Sigmoid colon (tissue), 7 donors: ENCODE results near the gene KCNG2. TPM values are rescaled to one million over a fixed set of nuclear protein-coding genes. Genes with fewer than 3 reads are reported as not detected.
A peak's percentile ranks its signal among the peaks of the same experiment; 100 is the strongest.

ENCODE experiments used
- DNase-seq: peaks from one replicate; pipeline ENCODE4 v3.0.0-alpha.2; 2019
- H3K27ac ChIP-seq, 4 donors: fragments of 200-600 bp; sonication (generic); one replicate each; pipeline ENCODE4 v1.5.1; 2016 to 2019; ENCODE audit warnings: mild to moderate bottlenecking in 1 of 4
- H3K27me3 ChIP-seq, 3 donors: fragments of 200-600 bp; sonication (generic); one replicate each; pipeline ENCODE4 v1.5.1; 2019; ENCODE audit warnings: mild to moderate bottlenecking in 1 of 3
- H3K36me3 ChIP-seq, 4 donors: fragments of 200-600 bp; sonication (generic); one replicate each; pipeline ENCODE4 v1.5.1; 2016 to 2019
- H3K4me1 ChIP-seq, 4 donors: fragments of 200-600 bp; sonication (generic); one replicate each; pipeline ENCODE4 v1.5.1; 2017 to 2019
- H3K4me3 ChIP-seq, 4 donors: fragments of 200-600 bp; sonication (generic); one replicate each; pipeline ENCODE4 v1.5.1; 2017 to 2019; ENCODE audit warnings: mild to moderate bottlenecking in 2 of 4, moderate library complexity in 1 of 4
- H3K9me3 ChIP-seq, 4 donors: fragments of 200-600 bp in 3 of 4; sonication (generic) in 3 of 4; one replicate each; pipeline versions ENCODE4 v1.5.1 to v1.6.1; 2013 to 2019
- CTCF ChIP-seq, 4 experiments: fragments of 450-650 bp in 3 of 4; fragments of 200-600 bp in 1 of 4; IDR thresholded peaks; one replicate each; pipeline ENCODE4 v1.5.1; 2016 to 2019; ENCODE audit warnings: antibody characterized with exemption in 4 of 4, mild to moderate bottlenecking in 3 of 4, moderate library complexity in 2 of 4
- EP300 ChIP-seq, 4 donors: sonication (generic); formaldehyde crosslinking; IDR thresholded peaks; one replicate each; pipeline ENCODE4 v1.6.1; 2017; ENCODE audit warnings: antibody characterized with exemption in 4 of 4
- POLR2A ChIP-seq, 2 donors: fragments of 450-650 bp; IDR thresholded peaks; one replicate each; pipeline ENCODE4 v1.6.1; 2016; ENCODE audit warnings: antibody characterized with exemption in 2 of 2, mild to moderate bottlenecking in 2 of 2, moderate library complexity in 2 of 2
- POLR2AphosphoS5 ChIP-seq, 4 donors: sonication (generic); formaldehyde crosslinking; IDR thresholded peaks; one replicate each; pipeline ENCODE4 v1.6.1; 2017; ENCODE audit warnings: antibody characterized with exemption in 4 of 4
- WGBS, 2 donors: extraction: QIAGEN DNeasy Blood & Tissue Kit; methylation state at CpG; one replicate each; pipeline ENCODE4 v1.1.7; 2013; 5-methylcytosine and 5-hydroxymethylcytosine counted together
- intact Hi-C: fragments of 100-400 bp; cut with DNase I; formaldehyde crosslinking; loops from one replicate; pipeline ENCODE4 v1.15.1; 2023
- polyA plus RNA-seq, 3 donors: library from polyadenylated mRNA; stranded (reverse); fragments of 200-250 nt; gene quantifications; one replicate each; pipeline ENCODE4 v1.2.3, GENCODE V29; 2013
- total RNA-seq, 4 donors: library from RNA; depleted of rRNA; stranded (reverse); fragments of >200 nt; gene quantifications; one replicate each; pipeline ENCODE4 v1.1.0, GENCODE V29; 2016
- donor health status: healthy with polysubstance abuse.
- donor health status: Bipolar disorder and iron deficiency.
- donor health status: healthy.

Gene KCNG2
- total and polyA plus RNA-seq, 7 donors: 0.15 to 0.41 TPM; not detected in 5

GRCh38 chr18:79935925-79936324 is 138.2 kb downstream of the KCNG2 start:
- peaks cover 0 to 42% (median 10%) of the 10 kb centered on the region in 4 donors for H3K36me3 ChIP-seq
- no peak overlapping the region for H3K27ac ChIP-seq
- peaks cover 0 to 3% (median 0%) of the 10 kb centered on the region in 4 donors for H3K4me1 ChIP-seq
- no peak overlapping the region for H3K4me3 ChIP-seq
- peak; percentile 10 for DNase-seq
- 86 to 95% methylated on average over 6 of the region's 6 CpGs for WGBS, 2 donors
- no peak for TF ChIP-seq POLR2A (IDR thresholded peaks at IDR 0.05)
- no peak for TF ChIP-seq CTCF (IDR thresholded peaks at IDR 0.05)
- no peak for TF ChIP-seq POLR2AphosphoS5 (IDR thresholded peaks at IDR 0.05)
- no peak for TF ChIP-seq EP300 (IDR thresholded peaks at IDR 0.05)
- H3K27me3 ChIP-seq: no peaks in the 10 kb centered on the region
- intact Hi-C loops: no loop called here
- no peaks in the 10 kb centered on the region for H3K9me3 ChIP-seq

- Histone ChIP-seq H3K4me1 (peaks cover 0 to 3% (median 0%) of the 10 kb centered on the region in 4 donors), H3K27ac (no peak overlapping the region), H3K9me3 (no peaks in the 10 kb centered on the region), H3K4me3 (no peak overlapping the region), H3K36me3 (peaks cover under 1 to 50% (median 11%) of the 10 kb centered on the region in 4 donors), H3K27me3 (no peaks in the 10 kb centered on the region)
- WGBS, 2 donors: 31 to 86% methylated on average over 12 of the region's 12 CpGs
- TF ChIP-seq EP300 (IDR thresholded peaks at IDR 0.05): no peak
- no peak for TF ChIP-seq POLR2AphosphoS5 (IDR thresholded peaks at IDR 0.05)
- no peak for TF ChIP-seq CTCF (IDR thresholded peaks at IDR 0.05)
- TF ChIP-seq POLR2A (IDR thresholded peaks at IDR 0.05): no peak
- DNase-seq: peak; percentile 33
- intact Hi-C loops: no loop called here
These were observed 138.9 kb downstream of the KCNG2 start for GRCh38 chr18:79936641-79937040.

- H3K36me3 ChIP-seq: peaks cover 4 to 56% (median 14%) of the 10 kb centered on the region in 4 donors
- peak; percentile 18 for DNase-seq
These were observed 139.5 kb downstream of the KCNG2 start for GRCh38 chr18:79937103-79937860.

GRCh38 chr18:79938196-79938595 is 140.5 kb downstream of the KCNG2 start:
- intact Hi-C loops: no loop called here
- peak; percentile 14 for DNase-seq

More at GRCh38 chr18:79937103-79937860, 139.5 kb downstream of the KCNG2 start:
- 94 to 97% methylated on average over 25 of the region's 25 CpGs for WGBS, 2 donors
- no peak overlapping the region for H3K4me3 ChIP-seq
- peaks cover 0 to 3% (median 0%) of the 10 kb centered on the region in 4 donors for H3K4me1 ChIP-seq
- no peaks in the 10 kb centered on the region for H3K9me3 ChIP-seq
- TF ChIP-seq CTCF (IDR thresholded peaks at IDR 0.05): no peak
- no peak for TF ChIP-seq EP300 (IDR thresholded peaks at IDR 0.05)
- no peak for TF ChIP-seq POLR2A (IDR thresholded peaks at IDR 0.05)
- no peak for TF ChIP-seq POLR2AphosphoS5 (IDR thresholded peaks at IDR 0.05)
- intact Hi-C loops: no loop called here
- no peak overlapping the region for H3K27ac ChIP-seq
- H3K27me3 ChIP-seq: no peaks in the 10 kb centered on the region

More at GRCh38 chr18:79938196-79938595, 140.5 kb downstream of the KCNG2 start:
- Histone ChIP-seq H3K27ac (no peak overlapping the region), H3K4me1 (peaks cover 0 to 3% (median 0%) of the 10 kb centered on the region in 4 donors), H3K9me3 (no peaks in the 10 kb centered on the region), H3K36me3 (peaks cover 4 to 65% (median 20%) of the 10 kb centered on the region in 4 donors), H3K4me3 (no peak overlapping the region), H3K27me3 (no peaks in the 10 kb centered on the region)
- no peak for TF ChIP-seq POLR2A (IDR thresholded peaks at IDR 0.05)
- TF ChIP-seq CTCF (IDR thresholded peaks at IDR 0.05): no peak
- no peak for TF ChIP-seq EP300 (IDR thresholded peaks at IDR 0.05)
- TF ChIP-seq POLR2AphosphoS5 (IDR thresholded peaks at IDR 0.05): no peak
- 35 to 84% methylated on average over 9 of the region's 9 CpGs for WGBS, 2 donors
